GM19351 (cell line): ENCODE measurements around the gene SPEN.
A peak's percentile ranks its signal among the peaks of the same experiment; 100 is the strongest.
"Not testable (repeated sequence)": the region's sequence is repeated elsewhere in the genome, so short reads cannot be mapped to it uniquely, and the experiment has no call there.

Experiments used
- ATAC-seq: cut with Tn5 transposase; IDR thresholded peaks from one replicate; pipeline ENCODE4 v1.9.1; 2021; ENCODE audit warnings: mild to moderate bottlenecking, moderate library complexity; ENCODE audit not compliant: unreplicated experiment

Gene SPEN

GRCh38 chr1:15847100-15847892 is at the start of gene SPEN:
Gene SPEN, plus strand, starts transcription at chr1:15847707. Its CDS starts 361 bp downstream, at chr1:15848068.
- ATAC-seq, result peak; percentile 58

DNA sequence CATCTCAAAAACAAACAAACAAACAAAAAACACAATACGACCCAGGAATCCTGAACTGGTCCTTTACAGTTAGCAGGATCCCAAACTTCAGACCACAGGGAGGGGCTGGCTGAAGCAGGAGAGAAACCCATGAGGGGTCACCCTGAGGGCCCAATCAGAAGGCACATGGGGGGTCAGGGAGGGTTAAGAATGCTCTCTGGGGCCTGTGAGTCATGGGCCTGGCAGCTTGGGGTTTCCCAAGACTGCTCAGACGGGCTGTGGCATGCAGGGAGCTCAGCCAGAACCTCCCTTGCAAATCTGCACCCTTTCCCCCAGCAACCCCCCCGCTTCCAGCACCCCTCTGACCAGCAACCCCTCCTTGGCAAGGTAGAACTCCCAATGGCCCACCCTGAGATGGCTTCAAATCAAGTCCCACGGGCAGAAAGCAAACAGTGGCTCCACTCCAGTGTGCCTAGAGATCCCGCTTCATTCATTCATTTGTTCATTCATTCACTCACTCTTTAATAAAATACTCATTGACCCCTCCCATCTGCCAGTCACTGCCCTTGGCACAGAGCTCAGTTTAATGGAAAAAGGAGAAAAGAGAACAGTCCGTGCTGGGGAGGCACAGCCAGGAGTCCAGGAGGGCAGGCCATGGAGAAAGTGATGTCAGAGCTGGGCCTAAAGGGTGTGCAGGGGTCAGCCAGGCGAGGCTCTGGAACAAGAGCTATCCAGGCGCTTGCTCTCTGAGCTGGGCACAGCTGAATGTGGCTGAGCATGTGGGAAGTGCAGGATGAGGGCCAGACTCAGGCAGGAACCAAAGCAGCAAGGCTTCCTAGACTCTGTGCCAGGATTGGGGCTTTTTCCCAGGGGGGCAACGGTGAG is 48.3 kb upstream of the SPEN start:
- ATAC-seq, result no peak

DNA sequence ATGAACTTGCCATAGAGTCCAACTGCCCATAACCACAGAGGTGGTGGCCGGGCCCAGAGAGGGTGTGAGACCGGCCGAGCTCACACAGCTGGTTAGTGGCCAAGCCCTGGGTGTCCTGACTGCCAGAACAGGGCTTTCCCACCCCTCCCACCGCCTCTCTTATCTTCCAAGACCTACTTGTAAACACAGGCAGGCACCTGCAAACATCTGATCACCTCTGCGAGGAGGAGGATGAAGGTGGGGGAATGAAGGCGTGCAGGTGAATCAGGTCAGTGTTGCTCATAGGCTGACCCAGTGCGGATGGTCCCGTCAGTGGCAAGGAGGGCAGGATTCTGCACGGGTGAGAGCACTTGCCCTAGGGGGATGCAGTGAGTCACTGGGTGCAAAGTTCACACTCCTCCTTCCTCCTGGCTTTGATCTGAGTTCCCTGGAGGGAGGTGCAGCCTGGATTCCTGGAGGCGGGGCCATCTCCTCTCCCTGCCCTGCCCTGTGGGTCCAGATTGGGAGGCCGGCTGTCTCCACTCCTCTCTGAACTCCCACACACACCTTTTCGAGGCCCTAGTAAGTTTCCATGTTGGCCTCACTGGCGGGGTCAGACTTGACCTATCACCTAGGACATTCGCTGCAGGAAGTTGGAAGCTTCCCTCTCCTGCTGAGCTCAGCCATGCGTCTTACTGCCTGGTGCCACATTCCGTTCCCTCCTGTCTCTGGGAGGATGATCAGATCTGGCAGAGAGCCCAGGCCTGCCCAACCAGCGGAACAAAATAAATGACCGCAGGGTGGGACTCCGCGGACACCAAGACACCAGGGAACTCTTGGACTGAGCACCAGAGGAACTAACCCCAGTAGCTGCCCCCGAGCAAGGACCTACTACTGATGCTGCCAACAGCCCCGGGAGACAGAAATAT is 47.3 kb upstream of the SPEN start:
- no peak for ATAC-seq

DNA sequence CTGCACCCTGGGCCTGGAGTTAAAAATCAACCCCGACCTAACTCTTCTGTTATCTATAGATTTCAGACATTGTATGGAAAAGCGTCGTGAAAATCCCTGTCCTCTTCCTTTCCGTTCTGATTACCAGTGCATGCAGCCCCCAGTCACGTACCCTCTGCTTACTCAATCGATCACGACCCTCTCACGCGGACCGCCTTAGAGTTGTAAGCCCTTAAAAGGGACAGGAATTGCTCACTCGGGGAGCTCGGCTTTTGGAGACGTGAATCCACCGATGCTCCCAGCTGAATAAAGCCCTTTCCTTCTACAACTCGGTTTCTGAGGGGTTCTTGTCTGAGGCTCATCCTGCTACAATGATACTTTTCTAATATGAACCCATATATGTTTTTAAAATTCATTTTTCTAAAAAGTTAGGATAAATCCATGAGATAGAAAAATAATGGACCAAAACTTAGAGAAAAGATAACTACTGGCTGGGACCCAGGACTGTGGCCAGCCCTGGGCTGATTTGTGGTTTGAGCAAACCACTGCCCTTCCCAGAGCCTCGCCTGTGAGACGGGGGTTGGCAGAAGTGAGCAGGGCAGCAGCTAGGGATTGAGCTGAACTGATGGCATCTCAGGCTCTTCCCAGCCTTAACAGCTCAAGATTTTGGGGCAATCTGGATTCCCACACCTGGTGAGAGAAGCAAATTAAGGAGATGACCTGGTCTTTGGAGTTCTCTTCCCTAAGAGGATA is 45.1 kb upstream of the SPEN start:
- no peak for ATAC-seq

DNA sequence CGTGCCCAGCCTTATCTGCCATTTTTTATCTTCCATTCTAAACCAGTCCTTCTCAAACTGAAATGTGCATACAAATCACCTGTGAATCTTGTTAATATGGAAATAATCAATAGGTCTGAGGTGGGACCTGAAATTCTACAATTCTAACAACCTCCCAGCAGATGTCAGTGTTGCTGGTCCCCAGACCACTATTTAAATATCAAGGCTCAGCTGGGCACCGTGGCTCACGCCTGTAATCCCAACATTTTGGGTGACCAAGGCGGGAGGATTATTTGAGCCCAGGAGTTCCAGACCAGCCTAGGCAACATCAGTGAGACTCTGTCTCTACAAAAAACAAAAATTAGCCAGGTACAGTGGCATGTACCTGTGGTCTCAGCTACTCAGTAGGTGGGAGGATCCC is 44.1 kb upstream of the SPEN start:
- no peak for ATAC-seq

DNA sequence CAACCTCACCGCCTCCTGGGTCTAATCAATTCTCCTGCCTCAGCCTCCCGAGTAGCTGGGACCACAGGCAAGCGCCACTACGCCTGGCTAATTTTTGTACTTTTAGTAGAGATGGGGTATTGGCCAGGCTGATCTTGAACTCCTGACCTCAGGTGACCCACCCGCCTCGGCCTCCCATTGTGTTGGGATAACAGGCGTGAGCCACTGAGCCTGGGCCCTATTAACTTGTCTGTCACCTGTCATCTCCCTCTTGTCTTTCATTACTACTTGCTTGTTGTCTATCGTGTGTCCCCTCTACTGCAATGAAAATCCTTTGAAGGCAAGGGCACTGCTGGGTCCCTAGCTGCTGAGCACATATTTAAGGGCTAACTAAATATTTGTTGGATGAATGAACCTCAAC is 43.4 kb upstream of the SPEN start:
- ATAC-seq, result no peak

DNA sequence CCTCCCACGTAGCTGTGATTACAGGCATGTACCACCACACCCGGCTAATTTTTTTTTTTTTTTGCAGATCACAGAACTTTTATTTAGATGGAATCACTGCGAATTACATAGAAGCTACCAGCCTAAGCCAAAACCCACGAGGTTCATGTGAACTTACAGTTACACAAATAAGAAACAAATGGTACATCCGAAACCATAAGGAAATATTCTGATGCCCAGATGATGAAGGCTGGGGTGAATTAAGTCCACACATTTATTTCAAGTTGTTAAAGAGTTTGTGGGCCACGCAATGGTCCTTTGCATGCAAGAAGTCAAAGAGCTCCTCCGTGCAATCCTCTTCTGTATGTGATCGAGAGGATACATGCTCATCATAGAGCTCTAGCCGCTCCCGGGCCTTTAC is 40.4 kb upstream of the SPEN start:
- ATAC-seq, result no peak

- not testable (repeated sequence) for ATAC-seq
These were observed 40.0 kb upstream of the SPEN start, which contains the start of gene UQCRHL for GRCh38 chr1:15807549-15807948. Gene UQCRHL, minus strand, starts transcription at chr1:15807649. Its CDS starts 0 bp downstream, at chr1:15807649.

- ATAC-seq, result no peak
These were observed 38.6 kb upstream of the SPEN start for GRCh38 chr1:15808955-15809354.

GRCh38 chr1:15810073-15810472 is 37.4 kb upstream of the SPEN start:
- ATAC-seq, result no peak

GRCh38 chr1:15816674-15817073 is 30.8 kb upstream of the SPEN start:
- ATAC-seq, result no peak

GRCh38 chr1:15820478-15820877 is 27.0 kb upstream of the SPEN start:
- ATAC-seq, result no peak

DNA sequence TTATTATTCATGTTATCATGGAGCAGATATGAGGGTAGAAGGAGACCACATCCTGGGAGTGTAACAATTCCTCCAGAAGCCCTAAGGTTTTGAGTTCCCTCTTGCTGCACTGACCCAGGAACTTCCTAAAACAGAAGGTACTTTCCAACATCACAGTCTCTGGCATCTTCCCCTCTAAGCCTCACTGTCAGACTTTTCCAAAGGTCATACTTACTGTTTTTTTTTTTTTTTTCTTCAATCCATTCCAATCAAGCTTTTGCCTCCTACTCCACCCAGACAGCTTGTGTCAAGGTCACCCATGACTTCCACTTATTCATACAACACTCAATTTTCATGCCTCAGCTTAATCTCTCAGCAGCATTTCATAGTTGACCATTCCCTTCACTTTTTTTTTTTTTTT is 21.7 kb upstream of the SPEN start:
- no peak for ATAC-seq

DNA sequence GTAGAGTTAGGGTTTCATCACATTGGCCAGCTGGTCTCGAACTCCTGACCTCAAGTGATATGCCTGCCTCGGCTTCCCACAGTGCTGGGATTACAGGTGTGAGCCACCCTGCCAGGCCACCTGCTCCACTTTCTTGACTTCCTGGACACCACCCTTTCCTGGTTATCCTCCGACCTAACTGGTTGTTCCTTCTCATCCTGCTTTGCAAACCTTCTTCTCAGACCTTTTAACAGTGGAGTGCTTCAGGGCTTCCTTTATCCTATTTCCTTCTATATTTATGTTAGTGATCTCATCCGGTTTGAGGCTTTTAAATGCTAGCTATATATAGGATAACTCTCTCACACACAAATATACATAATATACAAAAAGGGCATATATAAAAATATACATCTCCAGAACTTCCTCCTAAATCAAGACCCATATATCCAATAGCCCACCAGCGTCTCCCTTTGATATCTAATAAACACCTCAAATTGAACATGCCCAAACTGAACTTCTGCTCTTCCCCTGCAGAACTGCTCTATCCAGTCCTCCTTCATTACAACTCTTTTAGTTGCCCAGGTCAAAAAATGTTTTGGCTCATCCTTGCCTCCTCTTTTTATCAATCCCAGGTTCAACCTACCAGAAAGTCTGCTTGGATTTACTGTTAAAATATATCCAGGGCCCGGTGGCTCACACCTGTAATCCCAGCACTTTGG is 20.5 kb upstream of the SPEN start:
- no peak for ATAC-seq

DNA sequence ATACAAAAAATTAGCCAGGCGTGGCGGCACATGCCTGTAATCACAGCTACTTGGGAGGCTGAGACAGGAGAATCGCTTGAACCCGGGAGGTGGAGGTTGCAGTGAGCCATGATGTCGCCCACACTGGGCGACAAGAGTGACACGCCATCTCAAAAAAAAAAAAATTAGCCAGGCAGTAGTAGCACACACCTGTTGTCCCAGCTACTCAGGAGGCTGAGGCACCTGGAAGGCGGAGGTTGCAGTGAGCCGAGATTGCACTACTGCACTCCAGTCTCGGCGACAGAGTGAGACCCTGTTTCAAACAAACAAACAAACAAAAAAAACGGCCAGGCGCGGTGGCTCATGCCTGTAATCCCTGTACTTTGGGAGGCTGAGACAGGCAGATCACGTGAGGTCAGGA is 19.9 kb upstream of the SPEN start:
- not testable (repeated sequence) for ATAC-seq

DNA sequence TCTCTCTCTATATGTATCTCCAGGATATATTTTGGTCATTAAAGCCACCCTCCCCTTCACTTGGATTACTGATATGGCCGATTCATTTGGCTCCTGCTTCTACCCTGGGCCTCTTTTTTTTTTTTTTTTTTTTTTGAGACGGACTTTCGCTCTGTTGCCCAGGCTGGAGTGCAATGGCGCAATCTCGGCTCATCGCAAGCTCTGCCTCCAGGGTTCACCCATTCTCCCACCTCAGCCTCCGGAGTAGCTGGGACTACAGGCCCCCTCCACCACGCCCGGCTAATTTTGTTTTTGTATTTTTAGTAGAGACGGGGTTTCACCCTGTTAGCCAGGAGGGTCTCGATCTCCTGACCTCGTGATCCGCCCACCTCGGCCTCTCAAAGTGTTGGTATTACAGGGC is 18.6 kb upstream of the SPEN start:
- ATAC-seq, result not testable (repeated sequence)

DNA sequence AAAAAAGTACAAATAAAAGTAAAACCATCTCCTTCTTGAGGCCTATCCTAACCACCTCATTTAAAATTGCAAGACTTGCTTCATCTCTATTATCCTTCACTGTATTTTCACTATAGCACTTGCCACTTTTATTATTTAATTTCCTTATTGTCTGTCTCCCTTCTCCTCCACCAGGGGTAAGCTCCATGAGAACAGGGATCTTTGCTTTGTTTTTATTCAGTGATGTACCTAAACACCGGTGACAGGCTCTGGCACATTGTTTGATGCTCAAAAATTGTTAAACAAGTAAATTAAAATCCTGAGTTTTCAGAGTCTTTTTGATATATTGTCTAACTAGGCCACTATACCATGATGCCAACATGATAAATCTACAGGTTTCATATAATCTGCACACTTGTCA is 17.2 kb upstream of the SPEN start:
- no peak for ATAC-seq

GRCh38 chr1:15833069-15833679 is 14.3 kb upstream of the SPEN start:
- no peak for ATAC-seq

GRCh38 chr1:15833842-15834405 is 13.6 kb upstream of the SPEN start:
- no peak for ATAC-seq
